Loucy (cell line): Measurements from ENCODE around the gene TUBGCP3.

Source experiments
- H2AFZ ChIP-seq: fragments of 200-600 bp; sonication (generic); 2 replicates; pipeline ENCODE4 v1.6.0; 2016; ENCODE audit warnings: antibody characterized with exemption, mild to moderate bottlenecking, low read length, moderate library complexity
- H3F3A ChIP-seq: fragments of 200-600 bp; 2 replicates; pipeline ENCODE4 v1.6.0; 2016; ENCODE audit warnings: antibody characterized with exemption, low read depth, mild to moderate bottlenecking
- H3K27me3 ChIP-seq: fragments of 200-600 bp; sonication (generic); 2 replicates; pipeline ENCODE4 v1.6.1; 2014; ENCODE audit warnings: low read length, mild to moderate bottlenecking; ENCODE audit not compliant: insufficient read depth, poor library complexity, severe bottlenecking
- H3K36me3 ChIP-seq: fragments of 200-600 bp; sonication (generic); 2 replicates; pipeline ENCODE4 v1.6.1; 2016; ENCODE audit warnings: low read length; ENCODE audit not compliant: insufficient read depth
- H3K4me1 ChIP-seq: fragments of 200-600 bp; sonication (generic); 2 replicates; pipeline ENCODE4 v1.5.1; 2014; ENCODE audit warnings: low read length, mild to moderate bottlenecking; ENCODE audit not compliant: insufficient read depth, poor library complexity, severe bottlenecking
- H3K4me2 ChIP-seq: fragments of 200-600 bp; sonication (generic); 2 replicates; pipeline ENCODE4 v1.6.0; 2014; ENCODE audit warnings: antibody characterized with exemption, low read length, low read depth, mild to moderate bottlenecking; ENCODE audit not compliant: poor library complexity, severe bottlenecking
- H3K4me3 ChIP-seq: fragments of 200-600 bp; sonication (generic); 2 replicates; pipeline ENCODE4 v1.5.1; 2014; ENCODE audit warnings: low read length, mild to moderate bottlenecking, mixed read lengths; ENCODE audit not compliant: poor library complexity, severe bottlenecking
- H3K79me2 ChIP-seq: fragments of 200-600 bp; sonication (generic); 2 replicates; pipeline ENCODE4 v1.6.1; 2014; ENCODE audit warnings: low read length; ENCODE audit not compliant: insufficient read depth
- H3K9ac ChIP-seq: fragments of 200-600 bp; sonication (generic); 2 replicates; pipeline ENCODE4 v1.6.0; 2014; ENCODE audit warnings: mild to moderate bottlenecking, low read depth, low read length, moderate library complexity; ENCODE audit not compliant: poor library complexity, severe bottlenecking
- H3K9me2 ChIP-seq: fragments of 200-600 bp; sonication (generic); replicated peaks from 2 replicates; pipeline ENCODE4 v1.6.1; 2016; ENCODE audit warnings: low read depth, low read length, mixed read lengths
- H3K9me3 ChIP-seq: fragments of 200-600 bp; sonication (generic); 2 replicates; pipeline ENCODE4 v1.6.1; 2014; ENCODE audit warnings: mild to moderate bottlenecking, antibody characterized with exemption, low read length, low read depth; ENCODE audit not compliant: insufficient read depth
- H4K20me1 ChIP-seq: fragments of 200-600 bp; sonication (generic); 2 replicates; pipeline ENCODE4 v1.6.0; 2014; ENCODE audit warnings: antibody characterized with exemption, low read length, mild to moderate bottlenecking; ENCODE audit not compliant: insufficient read depth, poor library complexity, severe bottlenecking
- CTCF ChIP-seq: fragments of 200-600 bp; sonication (generic); conservative IDR thresholded peaks from 2 replicates; pipeline ENCODE4 v1.5.1; 2014; ENCODE audit warnings: mild to moderate bottlenecking, antibody characterized with exemption, low read length
- EZH2phosphoT487 ChIP-seq: fragments of 200-600 bp; IDR thresholded peaks from 2 replicates; pipeline ENCODE4 v1.6.1; 2018; ENCODE audit warnings: antibody characterized with exemption, mild to moderate bottlenecking, moderate library complexity, borderline replicate concordance

TUBGCP3 gene

GRCh38 chr13:112447306-112447705, 140.6 kb downstream of the TUBGCP3 start:
- no peak for TF ChIP-seq CTCF
- no peak for TF ChIP-seq EZH2phosphoT487
- Histone ChIP-seq H3K9me2 (no peaks in the 10 kb centered on the region), H4K20me1 (no peaks in the 10 kb centered on the region), H3K36me3 (no peaks in the 10 kb centered on the region), H3K9me3 (no peaks in the 10 kb centered on the region), H2AFZ (no peak overlapping the region), H3K79me2 (no peaks in the 10 kb centered on the region), H3K4me2 (no peak overlapping the region), H3K27me3 (no peaks in the 10 kb centered on the region), H3K9ac (no peak overlapping the region), H3K4me3 (no peak overlapping the region), H3K4me1 (no peaks in the 10 kb centered on the region), H3F3A (no peaks in the 10 kb centered on the region)

- Histone ChIP-seq H3K9me3 (no peaks in the 10 kb centered on the region), H3K36me3 (no peaks in the 10 kb centered on the region), H3K4me2 (no peak overlapping the region), H3K27me3 (no peaks in the 10 kb centered on the region), H2AFZ (no peak overlapping the region), H3K4me1 (no peaks in the 10 kb centered on the region), H3K4me3 (no peak overlapping the region), H3F3A (no peaks in the 10 kb centered on the region), H4K20me1 (no peaks in the 10 kb centered on the region), H3K79me2 (no peaks in the 10 kb centered on the region), H3K9ac (no peak overlapping the region), H3K9me2 (no peaks in the 10 kb centered on the region)
- no peak for TF ChIP-seq CTCF
- no peak for TF ChIP-seq EZH2phosphoT487
Measured at GRCh38 chr13:112446867-112447266, 141.1 kb downstream of the TUBGCP3 start.

- Histone ChIP-seq H3K4me1 (no peaks in the 10 kb centered on the region), H3K4me3 (no peak overlapping the region), H3K4me2 (no peak overlapping the region), H3K9me3 (no peaks in the 10 kb centered on the region), H3K27me3 (no peaks in the 10 kb centered on the region), H4K20me1 (no peaks in the 10 kb centered on the region), H2AFZ (no peak overlapping the region), H3K36me3 (no peaks in the 10 kb centered on the region), H3K9me2 (no peaks in the 10 kb centered on the region), H3K79me2 (no peaks in the 10 kb centered on the region), H3F3A (no peaks in the 10 kb centered on the region), H3K9ac (no peak overlapping the region)
- TF ChIP-seq EZH2phosphoT487: no peak
Measured at GRCh38 chr13:112446347-112446861, 141.5 kb downstream of the TUBGCP3 start.
